ENCODE measurements around the gene ANGEL2. TPM values are rescaled to one million over a fixed set of nuclear protein-coding genes. Genes with fewer than 3 reads are reported as not detected.

Gene ANGEL2
- total and polyA plus RNA-seq, 2 of the 13 experiments (the other 11 are each of a cell fraction or from before 2014, with no cell fraction given), result 12.3 to 25.4 TPM

DNA sequence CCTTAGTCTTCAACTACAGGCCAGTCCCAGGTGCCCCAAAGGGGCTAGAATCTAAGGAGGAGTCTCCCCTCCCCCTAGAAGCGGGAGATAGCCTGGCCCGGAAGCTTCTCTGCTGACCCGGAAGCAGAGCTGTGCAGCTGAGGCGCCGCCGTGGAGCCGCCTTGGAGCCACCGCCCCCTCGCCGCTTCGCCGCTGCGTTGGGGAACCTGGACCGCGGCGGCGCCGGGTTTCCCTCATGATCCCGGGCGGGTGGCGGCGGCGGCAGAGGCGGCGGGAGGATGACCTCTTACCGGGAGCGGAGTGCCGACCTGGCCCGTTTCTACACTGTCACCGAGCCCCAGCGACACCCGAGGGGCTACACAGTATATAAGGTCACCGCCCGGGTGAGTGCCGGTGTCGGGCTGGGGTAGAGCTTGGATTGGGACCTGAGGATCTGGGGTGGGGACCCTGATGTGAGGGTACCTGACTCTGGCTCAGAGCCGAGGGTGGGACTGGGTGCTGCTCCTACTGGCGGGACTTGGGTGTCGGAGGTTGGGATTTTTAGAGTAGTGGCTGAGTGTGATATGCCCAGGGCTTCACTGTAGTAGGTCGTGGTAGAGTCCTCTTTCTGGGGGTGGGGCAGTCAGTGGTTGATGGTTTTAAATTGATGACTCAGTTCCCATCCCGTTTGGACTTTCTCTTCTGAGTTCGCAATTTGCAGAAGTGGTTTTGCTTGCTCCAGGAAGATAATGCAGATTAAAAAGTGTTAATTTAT lies 35.6 kb upstream of the ANGEL2 start, which contains the start of gene RPS6KC1 (continued):
- TF ChIP-seq ZNF639 (CRISPR knock-in tag; conservative IDR thresholded peaks at IDR 0.05), result no peak; the same call in none of the 2 replicates
- TF ChIP-seq TCF7L2 (IDR thresholded peaks at IDR 0.05; ENCODE audit: low read depth, low read length), result no peak
- TF ChIP-seq, protein P1, sequence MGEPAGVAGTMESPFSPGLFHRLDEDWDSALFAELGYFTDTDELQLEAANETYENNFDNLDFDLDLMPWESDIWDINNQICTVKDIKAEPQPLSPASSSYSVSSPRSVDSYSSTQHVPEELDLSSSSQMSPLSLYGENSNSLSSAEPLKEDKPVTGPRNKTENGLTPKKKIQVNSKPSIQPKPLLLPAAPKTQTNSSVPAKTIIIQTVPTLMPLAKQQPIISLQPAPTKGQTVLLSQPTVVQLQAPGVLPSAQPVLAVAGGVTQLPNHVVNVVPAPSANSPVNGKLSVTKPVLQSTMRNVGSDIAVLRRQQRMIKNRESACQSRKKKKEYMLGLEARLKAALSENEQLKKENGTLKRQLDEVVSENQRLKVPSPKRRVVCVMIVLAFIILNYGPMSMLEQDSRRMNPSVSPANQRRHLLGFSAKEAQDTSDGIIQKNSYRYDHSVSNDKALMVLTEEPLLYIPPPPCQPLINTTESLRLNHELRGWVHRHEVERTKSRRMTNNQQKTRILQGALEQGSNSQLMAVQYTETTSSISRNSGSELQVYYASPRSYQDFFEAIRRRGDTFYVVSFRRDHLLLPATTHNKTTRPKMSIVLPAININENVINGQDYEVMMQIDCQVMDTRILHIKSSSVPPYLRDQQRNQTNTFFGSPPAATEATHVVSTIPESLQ (CRISPR knock-in tag; conservative IDR thresholded peaks at IDR 0.05), result no peak
- no peak for TF ChIP-seq ZNF329 (CRISPR knock-in tag; IDR thresholded peaks at IDR 0.05; ENCODE audit: low read depth)
- no peak for TF ChIP-seq PPARG (CRISPR knock-in tag; conservative IDR thresholded peaks at IDR 0.05)
- TF ChIP-seq ATF7-NPFF (CRISPR knock-in tag; IDR thresholded peaks at IDR 0.05; ENCODE audit: low read depth), result 0 out of 2 replicates have a peak, but pooled peaks have one; percentile 49
- no peak; the same call in 1 of the 2 replicates for TF ChIP-seq ZNF788 (CRISPR knock-in tag; IDR thresholded peaks at IDR 0.05; ENCODE audit: borderline replicate concordance)
- TF ChIP-seq ZNF503 (CRISPR knock-in tag; IDR thresholded peaks at IDR 0.05), result peak; percentile 29; the same call in 1 of the 2 replicates
- peak; percentile 77 for TF ChIP-seq YY1 (IDR thresholded peaks at IDR 0.05; ENCODE audit: insufficient read depth, insufficient replicate concordance, low read depth, low read length)
- TF ChIP-seq BCLAF1 (IDR thresholded peaks at IDR 0.05), result no peak
- peak; percentile 68; the same call in 1 of the 2 replicates for TF ChIP-seq KDM5A (IDR thresholded peaks at IDR 0.05; ENCODE audit: borderline replicate concordance, low read length)
- peak; percentile 7; the same call in 1 of the 2 replicates for TF ChIP-seq ZNF446 (CRISPR knock-in tag; IDR thresholded peaks at IDR 0.05)
- 0 out of 2 replicates have a peak, but pooled peaks have one; percentile 11 for TF ChIP-seq PITX1 (CRISPR knock-in tag; IDR thresholded peaks at IDR 0.05)
- TF ChIP-seq, protein P2, sequence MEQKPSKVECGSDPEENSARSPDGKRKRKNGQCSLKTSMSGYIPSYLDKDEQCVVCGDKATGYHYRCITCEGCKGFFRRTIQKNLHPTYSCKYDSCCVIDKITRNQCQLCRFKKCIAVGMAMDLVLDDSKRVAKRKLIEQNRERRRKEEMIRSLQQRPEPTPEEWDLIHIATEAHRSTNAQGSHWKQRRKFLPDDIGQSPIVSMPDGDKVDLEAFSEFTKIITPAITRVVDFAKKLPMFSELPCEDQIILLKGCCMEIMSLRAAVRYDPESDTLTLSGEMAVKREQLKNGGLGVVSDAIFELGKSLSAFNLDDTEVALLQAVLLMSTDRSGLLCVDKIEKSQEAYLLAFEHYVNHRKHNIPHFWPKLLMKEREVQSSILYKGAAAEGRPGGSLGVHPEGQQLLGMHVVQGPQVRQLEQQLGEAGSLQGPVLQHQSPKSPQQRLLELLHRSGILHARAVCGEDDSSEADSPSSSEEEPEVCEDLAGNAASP (CRISPR knock-in tag; IDR thresholded peaks at IDR 0.05; ENCODE audit: borderline replicate concordance), result 0 out of 2 replicates have a peak, but pooled peaks have one; percentile 32
- TF ChIP-seq TOPORS (CRISPR knock-in tag; IDR thresholded peaks at IDR 0.05), result 0 out of 2 replicates have a peak, but pooled peaks have one; percentile 63
- no peak for TF ChIP-seq SALL2 (CRISPR knock-in tag; IDR thresholded peaks at IDR 0.05)
- no peak for TF ChIP-seq MATR3 (CRISPR knock-in tag; IDR thresholded peaks at IDR 0.05)
- no peak; the same call in 1 of the 2 replicates for TF ChIP-seq ZNF460 (CRISPR knock-in tag; IDR thresholded peaks at IDR 0.05; ENCODE audit: borderline replicate concordance)

Data from HepG2 (cell line).